HCT116 (cell line): ENCODE results near the gene TMEM125. TPM values are rescaled to one million over a fixed set of nuclear protein-coding genes. Genes with fewer than 3 reads are reported as not detected.

Experiments
- ATAC-seq: fragments of 200-7000 bp; cut with Tn5 transposase; 2 replicates; pipeline ENCODE4 v1.9.1; 2020; ENCODE audit warnings: mild to moderate bottlenecking, moderate library complexity
- BruUV-seq: library from RNA; stranded (reverse); fragments of 400-500 nt; replicated peaks from 2 replicates; lab custom pipeline; 2021; lab: Mats Ljungman, UMichigan
- CTCF ChIA-PET: fragments of 300-600 bp; sonication (Branson Sonifier 250); formaldehyde crosslinking; loops from one replicate; lab custom pipeline; 2021; ENCODE audit warnings: antibody characterized with exemption; lab: Charles Lee
- POLR2A ChIA-PET: fragments of 300-600, 350-600 bp; sonication (Branson Sonifier 250); formaldehyde crosslinking; loops from one replicate; lab custom pipeline; 2021; ENCODE audit warnings: antibody characterized with exemption; lab: Charles Lee
- RAD21 ChIA-PET, 2 experiments: fragments of 300-600 bp; sonication (Branson Sonifier 250); formaldehyde crosslinking; loops; one replicate each; lab custom pipeline; 2023; ENCODE audit warnings: low total read pairs in 2 of 2; ENCODE audit not compliant: uncharacterized antibody in 2 of 2, unreplicated experiment in 2 of 2, low non-redundant PET in 1 of 2; lab: Charles Lee
- DNase-seq: peaks from one replicate; pipeline ENCODE4 v3.0.0-alpha.2; 2010; ENCODE audit warnings: low read depth, low spot score
- H2AFZ ChIP-seq: fragments of 200-600 bp; shearing (Covaris generic), sonication (generic); 2 replicates; pipeline ENCODE4 v1.6.1; 2017; ENCODE audit warnings: low read depth, mixed run types, mixed read lengths, antibody characterized with exemption, low read length; ENCODE audit not compliant: poor library complexity, severe bottlenecking
- H3K27ac ChIP-seq: 2 replicates; pipeline ENCODE4 v1.5.1; 2012; ENCODE audit warnings: low read depth, low read length
- H3K27me3 ChIP-seq: fragments of 200-600 bp; sonication (generic); 2 replicates; pipeline ENCODE4 v1.6.1; 2016; ENCODE audit warnings: mixed run types, low read length, mixed read lengths; ENCODE audit not compliant: insufficient read depth
- H3K36me3 ChIP-seq, 2 experiments: fragments of 200-500 bp in 1 of 2; fragments of 200-600 bp in 1 of 2; sonication (Bioruptor generic) in 1 of 2; sonication (generic) in 1 of 2; 2 replicates each; pipeline versions ENCODE4 v1.5.1 to v1.6.1; 2014 to 2016; ENCODE audit warnings: low read length in 2 of 2, inconsistent platforms in 1 of 2, mixed read lengths in 1 of 2, mixed run types in 1 of 2; ENCODE audit not compliant: insufficient read depth in 2 of 2, control insufficient read depth in 1 of 2
- H3K4me1 ChIP-seq, 2 experiments: fragments of 200-600 bp in 1 of 2; sonication (generic) in 1 of 2; 2 replicates each; pipeline versions ENCODE4 v1.5.1 to v1.6.1; 2012 to 2017; ENCODE audit warnings: low read length in 2 of 2, inconsistent platforms in 1 of 2, mild to moderate bottlenecking in 1 of 2, mixed read lengths in 1 of 2, mixed run types in 1 of 2, moderate library complexity in 1 of 2; ENCODE audit not compliant: insufficient read depth in 2 of 2, control insufficient read depth in 1 of 2
- H3K4me2 ChIP-seq: fragments of 200-600 bp; sonication (generic); 2 replicates; pipeline ENCODE4 v1.6.1; 2017; ENCODE audit warnings: mixed run types, low read length, mixed read lengths
- H3K4me3 ChIP-seq, 2 experiments: fragments of 200-600 bp in 1 of 2; sonication (generic) in 1 of 2; replicated peaks in 1 of 2; 2 replicates each; pipeline ENCODE4 v1.5.1; 2011 to 2016; ENCODE audit warnings: low read length in 2 of 2, control low read depth in 1 of 2, low read depth in 1 of 2, mild to moderate bottlenecking in 1 of 2, mixed read lengths in 1 of 2, mixed run types in 1 of 2
- H3K79me2 ChIP-seq: fragments of 200-600 bp; sonication (generic); 2 replicates; pipeline ENCODE4 v1.6.1; 2017; ENCODE audit warnings: mild to moderate bottlenecking, mixed run types, low read length, moderate library complexity, mixed read lengths; ENCODE audit not compliant: insufficient read depth
- H3K9ac ChIP-seq: fragments of 200-600 bp; sonication (generic); 2 replicates; pipeline ENCODE4 v1.6.1; 2016; ENCODE audit warnings: low read length, mixed read lengths
- H3K9me2 ChIP-seq: fragments of 200-600 bp; sonication (generic), shearing (Covaris generic); 2 replicates; pipeline ENCODE4 v1.6.1; 2017; ENCODE audit warnings: mixed run types, mild to moderate bottlenecking, moderate library complexity; ENCODE audit not compliant: insufficient read depth
- H3K9me3 ChIP-seq, 2 experiments: fragments of 200-500 bp in 1 of 2; fragments of 200-600 bp in 1 of 2; sonication (Bioruptor generic) in 1 of 2; sonication (generic) in 1 of 2; 2 replicates each; pipeline ENCODE4 v1.6.1; 2014 to 2017; ENCODE audit warnings: low read length in 2 of 2, mixed read lengths in 2 of 2, inconsistent platforms in 1 of 2, low read depth in 1 of 2, mild to moderate bottlenecking in 1 of 2, mixed run types in 1 of 2, moderate library complexity in 1 of 2; ENCODE audit not compliant: control insufficient read depth in 1 of 2, insufficient read depth in 1 of 2
- H4K20me1 ChIP-seq: fragments of 200-600 bp; sonication (generic), shearing (Covaris generic); 2 replicates; pipeline ENCODE4 v1.6.1; 2017; ENCODE audit warnings: mixed run types, mild to moderate bottlenecking, moderate library complexity; ENCODE audit not compliant: insufficient read depth
- CBX3 ChIP-seq: IDR thresholded peaks from 2 replicates; pipeline ENCODE4 v1.6.1; 2012; ENCODE audit warnings: low read depth
- CEBPB ChIP-seq: IDR thresholded peaks from 2 replicates; pipeline ENCODE4 v1.6.1; 2012; ENCODE audit warnings: low read depth
- EGR1 ChIP-seq: IDR thresholded peaks from 2 replicates; pipeline ENCODE4 v1.6.1; 2012; ENCODE audit warnings: low read depth
- ELF1 ChIP-seq: IDR thresholded peaks from 2 replicates; pipeline ENCODE4 v1.6.1; 2012; ENCODE audit warnings: low read depth, borderline replicate concordance
- EZH2 ChIP-seq: fragments of 200-600 bp; sonication (generic); IDR thresholded peaks from 2 replicates; pipeline ENCODE4 v1.6.1; 2017; ENCODE audit warnings: antibody characterized with exemption, mixed run types
- EZH2phosphoT487 ChIP-seq: fragments of 200-600 bp; IDR thresholded peaks from 2 replicates; pipeline ENCODE4 v1.6.1; 2018; ENCODE audit warnings: antibody characterized with exemption, borderline replicate concordance
- FOSL1 ChIP-seq: IDR thresholded peaks from 2 replicates; pipeline ENCODE4 v1.6.1; 2012; ENCODE audit warnings: low read depth
- JUND ChIP-seq: IDR thresholded peaks from 2 replicates; pipeline ENCODE4 v1.6.1; 2012
- POLR2AphosphoS5 ChIP-seq: IDR thresholded peaks from 2 replicates; pipeline ENCODE4 v1.6.1; 2011; ENCODE audit warnings: mild to moderate bottlenecking, low read depth, low read length, moderate library complexity
- RAD21 ChIP-seq: IDR thresholded peaks from 2 replicates; pipeline ENCODE4 v1.6.1; 2012; ENCODE audit warnings: low read depth, mild to moderate bottlenecking
- SIN3A ChIP-seq: IDR thresholded peaks from 2 replicates; pipeline ENCODE4 v1.6.1; 2012; ENCODE audit warnings: low read depth
- SRF ChIP-seq: IDR thresholded peaks from 2 replicates; pipeline ENCODE4 v1.6.1; 2012; ENCODE audit warnings: low read depth
- TCF7L2 ChIP-seq: IDR thresholded peaks from 2 replicates; pipeline ENCODE4 v1.7.0; 2011; ENCODE audit warnings: borderline replicate concordance, inconsistent platforms; ENCODE audit not compliant: insufficient read depth, insufficient read length; ENCODE audit errors: extremely low read depth
- YY1 ChIP-seq: IDR thresholded peaks from 2 replicates; pipeline ENCODE4 v1.6.1; 2011; ENCODE audit warnings: low read length, low read depth, moderate library complexity, mild to moderate bottlenecking; ENCODE audit not compliant: insufficient replicate concordance; ENCODE audit errors: extremely low read depth
- ZFX ChIP-seq: fragments of 450-650 bp; IDR thresholded peaks from 2 replicates; pipeline ENCODE4 v1.6.1; 2017
- intact Hi-C: fragments of 100-400 bp; cut with micrococcal nuclease; formaldehyde crosslinking; loops from 2 replicates; pipeline ENCODE4 v1.10.0; 2022
- total RNA-seq: library from RNA; stranded (reverse); gene quantifications from one replicate; pipeline ENCODE4 v1.2.1, GENCODE V29; 2021; ENCODE audit not compliant: unreplicated experiment
- TF ChIP-seq, protein P1 (sequence below), 3 experiments: fragments of 200-600 bp in 1 of 3; sonication (generic) in 1 of 3; IDR thresholded peaks in 2 of 3; conservative IDR thresholded peaks in 1 of 3; 2 replicates each; pipeline ENCODE4 v1.5.1; 2012 to 2017; ENCODE audit warnings: low read depth in 2 of 3, low read length in 2 of 3, antibody characterized with exemption in 1 of 3, borderline replicate concordance in 1 of 3, control low read depth in 1 of 3, mild to moderate bottlenecking in 1 of 3, mixed read lengths in 1 of 3, mixed run types in 1 of 3, moderate library complexity in 1 of 3; ENCODE audit not compliant: insufficient read depth in 1 of 3
- TF ChIP-seq, protein P2 (sequence below): IDR thresholded peaks from 2 replicates; pipeline ENCODE4 v1.6.1; 2012
- TF ChIP-seq, protein P3 (sequence below): IDR thresholded peaks from 2 replicates; pipeline ENCODE4 v1.6.1; 2012
- TF ChIP-seq, protein P4 (sequence below): IDR thresholded peaks from 2 replicates; pipeline ENCODE4 v1.6.1; 2012; ENCODE audit warnings: low read depth
- TF ChIP-seq, protein P5 (sequence below): IDR thresholded peaks from 2 replicates; pipeline ENCODE4 v1.6.1; 2011; ENCODE audit warnings: mild to moderate bottlenecking, low read length, moderate library complexity; ENCODE audit not compliant: insufficient replicate concordance; ENCODE audit errors: extremely low read depth

The TMEM125 gene
- total RNA-seq, 1 experiment from 2014 or later: 13.9 TPM

DNA sequence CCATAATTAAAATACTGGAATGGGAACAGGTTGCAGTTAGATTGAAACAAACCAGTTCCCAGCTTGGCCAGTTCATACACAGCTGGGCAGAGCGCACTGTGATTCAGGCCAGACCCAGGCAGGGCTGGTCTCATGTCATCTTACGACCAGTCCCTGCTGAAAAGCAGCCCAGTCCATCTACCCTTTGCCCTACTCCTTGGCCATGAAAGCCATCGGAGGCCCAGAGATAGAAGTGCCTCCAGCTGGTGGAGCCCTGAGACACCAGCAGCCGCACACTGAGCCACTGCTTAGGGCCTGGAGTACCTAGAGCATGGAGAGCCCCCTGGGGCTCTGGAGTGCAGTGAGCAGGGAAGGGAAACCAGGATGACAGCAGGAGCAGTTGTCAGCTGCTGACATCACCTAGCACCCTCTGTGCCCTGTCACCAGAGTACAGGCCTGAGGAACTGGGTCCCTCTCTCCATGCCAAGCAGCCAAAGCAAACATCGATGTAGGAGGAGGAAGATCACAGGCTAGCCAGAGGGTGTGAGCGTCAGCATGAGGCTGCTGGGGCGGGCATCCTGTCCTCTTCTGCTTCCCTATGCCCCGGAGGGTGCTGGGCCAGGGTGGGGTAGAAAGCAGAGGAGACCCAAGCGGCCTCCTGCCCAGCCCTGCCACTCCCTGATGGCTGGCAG is 34.2 kb upstream of the TMEM125 start:
- H3K27ac ChIP-seq: no peak overlapping the region
- H3K9ac ChIP-seq: no peak overlapping the region
- H3K4me3 ChIP-seq: no peak overlapping the region
- ATAC-seq: no peak
- POLR2A ChIA-PET: no interaction called here
- no peaks in the 10 kb centered on the region for H3K36me3 ChIP-seq
- TF ChIP-seq EZH2 (no peak), ELF1 (no peak), SIN3A (no peak), FOSL1 (no peak), SRF (no peak), EGR1 (no peak), POLR2AphosphoS5 (no peak), TCF7L2 (no peak), EZH2phosphoT487 (no peak), RAD21 (no peak), CBX3 (no peak), JUND (no peak), ZFX (no peak), YY1 (no peak), CEBPB (no peak)
- TF ChIP-seq, protein P1, sequence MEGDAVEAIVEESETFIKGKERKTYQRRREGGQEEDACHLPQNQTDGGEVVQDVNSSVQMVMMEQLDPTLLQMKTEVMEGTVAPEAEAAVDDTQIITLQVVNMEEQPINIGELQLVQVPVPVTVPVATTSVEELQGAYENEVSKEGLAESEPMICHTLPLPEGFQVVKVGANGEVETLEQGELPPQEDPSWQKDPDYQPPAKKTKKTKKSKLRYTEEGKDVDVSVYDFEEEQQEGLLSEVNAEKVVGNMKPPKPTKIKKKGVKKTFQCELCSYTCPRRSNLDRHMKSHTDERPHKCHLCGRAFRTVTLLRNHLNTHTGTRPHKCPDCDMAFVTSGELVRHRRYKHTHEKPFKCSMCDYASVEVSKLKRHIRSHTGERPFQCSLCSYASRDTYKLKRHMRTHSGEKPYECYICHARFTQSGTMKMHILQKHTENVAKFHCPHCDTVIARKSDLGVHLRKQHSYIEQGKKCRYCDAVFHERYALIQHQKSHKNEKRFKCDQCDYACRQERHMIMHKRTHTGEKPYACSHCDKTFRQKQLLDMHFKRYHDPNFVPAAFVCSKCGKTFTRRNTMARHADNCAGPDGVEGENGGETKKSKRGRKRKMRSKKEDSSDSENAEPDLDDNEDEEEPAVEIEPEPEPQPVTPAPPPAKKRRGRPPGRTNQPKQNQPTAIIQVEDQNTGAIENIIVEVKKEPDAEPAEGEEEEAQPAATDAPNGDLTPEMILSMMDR (IDR thresholded peaks at IDR 0.05 in 2 of 3, conservative IDR thresholded peaks at IDR 0.05 in 1 of 3; ENCODE audit: borderline replicate concordance in 1 of 3, insufficient read depth in 1 of 3, low read depth in 2 of 3, low read length in 2 of 3): no peak
- TF ChIP-seq, protein P2, sequence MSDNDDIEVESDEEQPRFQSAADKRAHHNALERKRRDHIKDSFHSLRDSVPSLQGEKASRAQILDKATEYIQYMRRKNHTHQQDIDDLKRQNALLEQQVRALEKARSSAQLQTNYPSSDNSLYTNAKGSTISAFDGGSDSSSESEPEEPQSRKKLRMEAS: no peak
- TF ChIP-seq, protein P3, sequence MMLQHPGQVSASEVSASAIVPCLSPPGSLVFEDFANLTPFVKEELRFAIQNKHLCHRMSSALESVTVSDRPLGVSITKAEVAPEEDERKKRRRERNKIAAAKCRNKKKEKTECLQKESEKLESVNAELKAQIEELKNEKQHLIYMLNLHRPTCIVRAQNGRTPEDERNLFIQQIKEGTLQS: no peak
- TF ChIP-seq, protein P4, sequence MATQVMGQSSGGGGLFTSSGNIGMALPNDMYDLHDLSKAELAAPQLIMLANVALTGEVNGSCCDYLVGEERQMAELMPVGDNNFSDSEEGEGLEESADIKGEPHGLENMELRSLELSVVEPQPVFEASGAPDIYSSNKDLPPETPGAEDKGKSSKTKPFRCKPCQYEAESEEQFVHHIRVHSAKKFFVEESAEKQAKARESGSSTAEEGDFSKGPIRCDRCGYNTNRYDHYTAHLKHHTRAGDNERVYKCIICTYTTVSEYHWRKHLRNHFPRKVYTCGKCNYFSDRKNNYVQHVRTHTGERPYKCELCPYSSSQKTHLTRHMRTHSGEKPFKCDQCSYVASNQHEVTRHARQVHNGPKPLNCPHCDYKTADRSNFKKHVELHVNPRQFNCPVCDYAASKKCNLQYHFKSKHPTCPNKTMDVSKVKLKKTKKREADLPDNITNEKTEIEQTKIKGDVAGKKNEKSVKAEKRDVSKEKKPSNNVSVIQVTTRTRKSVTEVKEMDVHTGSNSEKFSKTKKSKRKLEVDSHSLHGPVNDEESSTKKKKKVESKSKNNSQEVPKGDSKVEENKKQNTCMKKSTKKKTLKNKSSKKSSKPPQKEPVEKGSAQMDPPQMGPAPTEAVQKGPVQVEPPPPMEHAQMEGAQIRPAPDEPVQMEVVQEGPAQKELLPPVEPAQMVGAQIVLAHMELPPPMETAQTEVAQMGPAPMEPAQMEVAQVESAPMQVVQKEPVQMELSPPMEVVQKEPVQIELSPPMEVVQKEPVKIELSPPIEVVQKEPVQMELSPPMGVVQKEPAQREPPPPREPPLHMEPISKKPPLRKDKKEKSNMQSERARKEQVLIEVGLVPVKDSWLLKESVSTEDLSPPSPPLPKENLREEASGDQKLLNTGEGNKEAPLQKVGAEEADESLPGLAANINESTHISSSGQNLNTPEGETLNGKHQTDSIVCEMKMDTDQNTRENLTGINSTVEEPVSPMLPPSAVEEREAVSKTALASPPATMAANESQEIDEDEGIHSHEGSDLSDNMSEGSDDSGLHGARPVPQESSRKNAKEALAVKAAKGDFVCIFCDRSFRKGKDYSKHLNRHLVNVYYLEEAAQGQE: no peak
- TF ChIP-seq, protein P5, sequence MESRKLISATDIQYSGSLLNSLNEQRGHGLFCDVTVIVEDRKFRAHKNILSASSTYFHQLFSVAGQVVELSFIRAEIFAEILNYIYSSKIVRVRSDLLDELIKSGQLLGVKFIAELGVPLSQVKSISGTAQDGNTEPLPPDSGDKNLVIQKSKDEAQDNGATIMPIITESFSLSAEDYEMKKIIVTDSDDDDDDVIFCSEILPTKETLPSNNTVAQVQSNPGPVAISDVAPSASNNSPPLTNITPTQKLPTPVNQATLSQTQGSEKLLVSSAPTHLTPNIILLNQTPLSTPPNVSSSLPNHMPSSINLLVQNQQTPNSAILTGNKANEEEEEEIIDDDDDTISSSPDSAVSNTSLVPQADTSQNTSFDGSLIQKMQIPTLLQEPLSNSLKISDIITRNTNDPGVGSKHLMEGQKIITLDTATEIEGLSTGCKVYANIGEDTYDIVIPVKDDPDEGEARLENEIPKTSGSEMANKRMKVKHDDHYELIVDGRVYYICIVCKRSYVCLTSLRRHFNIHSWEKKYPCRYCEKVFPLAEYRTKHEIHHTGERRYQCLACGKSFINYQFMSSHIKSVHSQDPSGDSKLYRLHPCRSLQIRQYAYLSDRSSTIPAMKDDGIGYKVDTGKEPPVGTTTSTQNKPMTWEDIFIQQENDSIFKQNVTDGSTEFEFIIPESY: no peak
- no peaks in the 10 kb centered on the region for H3K9me3 ChIP-seq
- no TSS peak for BruUV-seq
- no peak overlapping the region for H3K4me2 ChIP-seq
- no peaks in the 10 kb centered on the region for H3K9me2 ChIP-seq
- DNase-seq: no peak
- H3K79me2 ChIP-seq: no peaks in the 10 kb centered on the region
- no peaks in the 10 kb centered on the region for H3K27me3 ChIP-seq
- RAD21 ChIA-PET: no interaction called here
- H4K20me1 ChIP-seq: no peaks in the 10 kb centered on the region
- H2AFZ ChIP-seq: no peak overlapping the region
- H3K4me1 ChIP-seq: peaks cover 4 to 7% of the 10 kb centered on the region in 2 experiments; a peak in 2 of 4 replicates
- CTCF ChIA-PET: no interaction called here
- intact Hi-C loops: no loop called here
